HG02759 (cell line): ENCODE measurements around the gene VSIR.
A peak's percentile ranks its signal among the peaks of the same experiment; 100 is the strongest.

Source experiments
- ATAC-seq: cut with Tn5 transposase; IDR thresholded peaks from one replicate; pipeline ENCODE4 v1.9.1; 2021; ENCODE audit warnings: mild to moderate bottlenecking, moderate library complexity; ENCODE audit not compliant: unreplicated experiment

The VSIR gene

DNA sequence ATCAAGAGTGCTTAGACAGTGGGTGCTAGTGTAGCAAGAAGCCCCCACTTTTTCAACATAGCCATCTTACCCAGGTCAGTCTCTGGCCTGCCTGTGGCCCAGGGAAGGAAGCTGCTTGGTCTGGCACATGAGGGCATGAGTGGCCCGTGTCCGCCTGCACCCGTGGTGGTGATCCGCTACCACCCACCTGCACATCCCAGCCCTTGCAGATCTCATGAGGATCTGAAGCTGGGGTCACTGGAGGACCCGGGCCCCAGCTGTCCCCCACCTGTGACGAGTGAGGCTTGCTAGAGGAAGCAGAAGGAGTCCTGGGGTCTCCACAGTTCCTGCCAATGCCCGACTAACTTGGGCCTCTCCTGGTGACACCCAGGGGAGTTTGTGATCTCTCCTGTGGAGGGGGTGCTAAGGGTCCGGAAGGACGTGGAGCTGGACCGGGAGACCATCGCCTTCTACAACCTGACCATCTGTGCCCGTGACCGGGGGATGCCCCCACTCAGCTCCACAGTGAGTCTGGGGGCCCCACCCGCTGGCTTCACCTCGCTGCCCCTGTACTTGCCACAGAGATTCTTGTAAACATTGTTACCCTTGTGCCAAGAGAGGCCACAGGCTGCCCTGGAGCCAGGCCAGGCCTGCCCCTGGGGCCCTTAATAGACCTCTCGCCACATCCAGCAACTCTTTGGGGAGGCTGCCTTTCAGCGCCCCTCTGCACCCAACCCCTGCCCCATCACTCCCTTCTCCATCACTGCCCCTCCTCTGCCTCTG lies 10.8 kb upstream of the VSIR start:
- ATAC-seq, result no peak

GRCh38 chr10:71782917-71783490 lies 9.7 kb upstream of the VSIR start:
- ATAC-seq, result no peak

GRCh38 chr10:71782221-71782916 lies 9.0 kb upstream of the VSIR start:
- ATAC-seq, result no peak

DNA sequence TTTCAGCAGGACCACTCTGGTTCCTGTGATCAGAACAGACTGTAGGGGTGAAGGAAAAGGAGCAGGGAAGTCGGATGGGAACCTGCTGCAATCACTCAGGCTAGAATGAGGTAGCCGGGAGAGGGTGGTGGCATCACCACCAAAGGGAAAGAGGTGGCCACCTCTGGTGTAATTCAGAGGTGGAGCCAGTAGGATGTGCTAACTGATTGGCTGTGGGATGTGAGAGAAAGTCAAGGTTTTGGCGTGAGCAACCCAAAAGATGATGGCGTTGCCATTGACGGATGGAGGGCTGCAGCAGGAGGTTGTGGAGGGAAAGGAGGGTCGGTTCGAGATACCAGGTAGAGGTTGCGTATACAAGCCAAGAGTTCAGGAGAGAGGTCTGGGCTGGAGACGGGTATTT lies 7.4 kb upstream of the VSIR start:
- ATAC-seq, result no peak

DNA sequence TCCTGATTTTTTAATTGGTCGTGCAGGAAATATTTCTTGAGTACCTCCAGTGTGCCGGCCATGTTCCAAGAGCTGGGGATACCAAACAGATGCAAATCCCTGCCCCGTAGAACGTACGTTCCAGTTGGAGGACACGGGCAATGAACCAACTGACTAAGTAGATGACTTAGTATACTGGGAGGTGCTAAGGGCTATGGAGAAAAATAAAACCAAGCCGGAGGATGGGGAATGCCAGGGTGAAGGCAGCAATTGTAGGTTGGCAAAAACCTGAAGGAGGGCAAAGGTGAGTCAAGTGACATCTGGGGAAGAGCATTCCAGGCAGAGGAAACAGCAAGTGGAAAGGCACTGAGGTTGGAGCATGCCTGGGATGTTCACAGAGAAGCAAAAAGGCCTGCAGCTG lies 6.8 kb upstream of the VSIR start:
- no peak for ATAC-seq

GRCh38 chr10:71779641-71780040 lies 6.3 kb upstream of the VSIR start:
- ATAC-seq, result no peak

DNA sequence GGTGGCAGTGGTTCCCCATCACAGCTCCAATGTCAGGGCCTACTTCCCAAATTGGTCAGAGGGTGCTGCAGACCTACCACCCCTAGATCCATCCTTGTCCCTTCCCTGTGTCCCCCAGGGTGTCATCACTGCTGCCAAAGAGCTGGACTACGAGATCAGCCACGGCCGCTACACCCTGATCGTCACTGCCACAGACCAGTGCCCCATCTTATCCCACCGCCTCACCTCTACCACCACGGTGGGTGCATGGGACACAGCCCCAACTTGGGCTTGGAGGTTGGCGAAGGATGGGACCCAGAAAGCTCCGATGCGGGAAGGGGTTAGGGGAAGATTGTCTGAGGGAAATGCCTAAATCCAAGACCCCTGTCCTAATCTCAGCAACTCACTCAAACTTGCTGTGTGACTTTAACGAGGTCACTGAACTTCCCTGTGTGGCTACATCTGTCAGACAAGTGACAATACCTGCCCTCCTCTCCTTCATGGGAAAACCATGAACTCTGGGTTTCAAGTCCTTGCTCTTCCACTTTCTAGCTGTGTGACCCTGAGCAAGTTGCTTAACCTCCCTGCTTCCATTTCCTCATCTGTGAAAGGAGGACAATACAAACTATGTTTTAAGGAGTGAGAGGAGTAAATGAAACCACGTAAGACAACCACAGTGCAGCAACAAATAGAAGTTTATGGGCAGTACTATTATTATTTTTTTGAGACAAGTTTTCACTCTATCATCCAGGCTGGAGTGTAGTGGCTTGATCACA lies 4.9 kb upstream of the VSIR start:
- ATAC-seq, result no peak

DNA sequence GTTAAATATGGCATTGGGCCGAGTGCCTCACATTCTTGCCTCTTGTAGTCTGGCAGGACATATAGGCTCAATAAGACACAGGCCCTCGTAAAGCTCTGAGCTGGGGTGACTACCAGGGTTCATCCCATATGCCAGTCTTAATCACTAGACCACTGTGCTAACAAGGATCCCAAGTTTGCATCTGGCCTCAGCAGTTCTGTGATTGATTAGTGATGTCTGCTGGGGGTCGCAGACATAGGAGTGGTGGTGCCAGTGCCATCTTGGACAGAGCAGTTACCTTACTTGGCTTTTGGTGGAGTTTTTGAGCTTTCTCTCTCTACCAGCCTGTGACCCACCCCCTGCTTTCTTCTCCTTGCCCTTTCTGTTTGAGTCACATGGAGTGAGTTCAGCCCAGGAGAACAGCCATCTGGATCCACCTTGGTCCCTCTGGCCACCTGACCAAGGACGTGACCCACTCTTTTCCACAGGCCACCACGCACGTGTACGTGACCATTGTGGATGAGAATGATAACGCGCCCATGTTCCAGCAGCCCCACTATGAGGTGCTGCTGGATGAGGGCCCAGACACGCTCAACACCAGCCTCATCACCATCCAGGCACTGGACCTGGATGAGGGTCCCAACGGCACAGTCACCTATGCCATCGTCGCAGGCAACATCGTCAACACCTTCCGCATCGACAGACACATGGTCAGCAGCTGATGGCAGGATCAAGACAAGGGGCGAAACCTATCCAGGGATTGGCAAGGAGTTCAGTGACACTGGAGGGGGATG lies 4.1 kb upstream of the VSIR start:
- ATAC-seq, result no peak

GRCh38 chr10:71776481-71776925 lies 3.2 kb upstream of the VSIR start:
- no peak for ATAC-seq

DNA sequence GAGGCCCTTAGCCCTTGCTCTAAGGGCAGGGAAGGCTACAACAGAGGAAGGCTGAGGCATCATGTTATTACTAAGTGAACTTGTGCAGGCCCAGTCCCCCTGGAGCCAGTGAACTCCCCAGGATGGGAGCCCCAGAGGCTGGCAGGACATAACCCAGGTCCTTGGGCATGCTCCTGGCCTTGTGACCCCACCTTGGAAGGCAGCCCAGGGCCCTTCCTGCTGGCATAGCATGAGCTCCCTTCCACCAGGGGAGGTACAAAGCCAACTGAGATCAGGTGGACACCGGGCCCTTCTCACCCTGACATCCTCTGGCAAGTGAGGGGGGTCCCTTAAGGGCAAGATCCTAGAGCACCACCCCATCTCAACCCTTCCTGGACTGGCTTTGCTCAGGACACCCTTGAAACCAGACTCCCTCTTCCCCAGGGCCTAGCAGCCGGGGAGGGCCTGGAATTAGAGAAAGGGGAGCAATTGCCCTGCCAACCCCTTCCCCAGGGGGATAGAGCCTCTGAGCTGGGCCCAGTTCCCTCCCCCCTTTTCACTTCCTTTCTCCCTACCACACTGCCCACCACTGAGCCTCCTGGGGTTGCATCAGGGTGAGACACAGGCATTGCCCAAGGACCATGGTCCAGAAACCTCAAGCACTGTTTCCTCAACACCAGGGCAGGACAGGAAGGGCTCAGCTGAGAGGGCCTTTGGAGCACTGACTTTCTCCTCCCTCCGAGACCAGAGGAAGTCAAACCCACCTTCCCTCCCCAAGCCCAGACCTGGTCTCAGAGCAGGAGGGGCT lies 1.8 kb upstream of the VSIR start:
- no peak for ATAC-seq

- ATAC-seq, result no peak
Measured at GRCh38 chr10:71772832-71773220, 494 bp downstream of the VSIR start.

DNA sequence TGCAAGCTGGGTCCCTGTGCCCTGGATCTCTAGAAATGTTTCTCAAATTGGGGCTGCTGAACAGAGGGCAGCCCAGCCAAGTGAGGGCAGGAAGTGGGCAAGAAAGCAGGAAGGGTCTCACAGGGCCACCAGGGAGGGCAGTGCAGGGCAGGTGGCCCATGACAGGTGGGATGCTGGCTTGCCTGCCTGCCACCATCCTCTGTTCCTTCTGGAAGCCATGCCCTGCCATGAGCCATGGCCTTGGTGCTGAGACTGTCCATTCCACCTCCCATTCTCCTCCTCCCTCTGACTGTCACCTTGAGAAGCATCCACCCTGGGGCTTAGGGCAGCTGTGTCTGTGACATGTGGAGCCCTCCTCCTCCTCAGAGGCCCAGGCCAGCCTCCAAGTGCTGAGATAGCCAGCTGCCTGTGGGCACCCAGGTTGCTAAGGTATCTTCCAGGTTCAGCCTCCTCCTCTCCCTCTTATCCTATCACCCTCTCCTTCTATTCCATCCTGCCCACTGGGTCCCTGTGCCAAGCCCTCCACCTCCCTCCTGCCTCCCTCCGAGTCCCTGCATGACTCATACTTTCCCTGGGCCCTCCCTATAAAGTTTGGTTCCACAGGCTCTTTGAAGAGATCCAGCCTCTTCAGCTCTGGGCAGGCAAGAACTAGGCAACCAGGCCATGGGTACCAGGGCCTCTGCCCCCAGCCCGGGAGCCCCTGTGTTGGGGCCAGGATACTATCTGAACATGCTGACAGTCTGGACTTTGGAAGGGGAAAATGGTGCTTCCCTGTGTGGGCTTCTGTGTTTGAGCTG lies 1.3 kb downstream of the VSIR start:
- no peak for ATAC-seq

GRCh38 chr10:71771204-71771603 lies 2.1 kb downstream of the VSIR start:
- no peak for ATAC-seq

DNA sequence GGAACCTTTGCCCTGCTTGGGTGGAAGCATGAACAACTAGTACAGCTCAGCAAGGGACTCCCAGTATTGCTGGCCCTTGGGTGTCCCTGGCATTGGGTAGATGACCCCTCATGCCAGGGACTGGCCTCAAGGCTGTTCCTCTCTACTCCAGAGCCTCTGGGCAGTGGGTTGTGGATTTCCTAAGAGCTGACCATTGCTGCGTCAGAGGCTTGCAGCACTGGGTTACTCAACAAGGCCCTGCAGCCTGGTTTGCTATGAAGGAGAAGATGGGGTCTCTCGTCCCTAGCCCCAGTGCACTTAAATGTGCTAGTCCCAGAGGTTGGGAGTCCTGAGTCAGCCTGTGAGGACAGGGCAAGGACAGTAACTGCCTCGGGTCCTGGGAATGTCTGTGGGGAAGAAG lies 2.5 kb downstream of the VSIR start:
- no peak for ATAC-seq

GRCh38 chr10:71770255-71770654 lies 3.1 kb downstream of the VSIR start:
- ATAC-seq, result no peak

DNA sequence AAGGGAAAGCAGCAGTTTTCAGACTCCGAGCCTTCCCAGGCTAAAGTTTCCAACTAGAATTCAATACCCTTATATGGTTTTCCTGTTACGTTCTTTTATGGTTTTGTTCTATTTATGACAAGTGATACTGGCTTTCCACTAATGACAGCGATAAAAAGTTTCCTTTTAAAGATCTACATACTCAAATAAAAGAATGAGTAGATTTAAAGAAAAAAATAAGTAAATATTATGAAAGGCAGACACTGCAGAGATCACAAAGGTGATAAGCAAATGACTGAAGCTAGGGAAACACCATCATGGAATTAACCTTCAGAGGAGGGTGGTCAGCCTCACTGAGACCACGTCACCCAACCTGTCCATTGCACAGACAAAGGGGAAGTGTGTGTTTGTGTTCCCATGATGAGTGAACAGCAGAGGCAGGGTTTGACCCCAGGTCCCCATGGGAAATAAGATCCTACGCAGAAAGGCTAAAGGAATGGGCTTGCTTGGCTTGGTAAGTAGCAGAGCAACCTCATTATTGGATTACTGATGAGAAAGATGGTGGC lies 4.0 kb downstream of the VSIR start:
- ATAC-seq, result peak; percentile 0

DNA sequence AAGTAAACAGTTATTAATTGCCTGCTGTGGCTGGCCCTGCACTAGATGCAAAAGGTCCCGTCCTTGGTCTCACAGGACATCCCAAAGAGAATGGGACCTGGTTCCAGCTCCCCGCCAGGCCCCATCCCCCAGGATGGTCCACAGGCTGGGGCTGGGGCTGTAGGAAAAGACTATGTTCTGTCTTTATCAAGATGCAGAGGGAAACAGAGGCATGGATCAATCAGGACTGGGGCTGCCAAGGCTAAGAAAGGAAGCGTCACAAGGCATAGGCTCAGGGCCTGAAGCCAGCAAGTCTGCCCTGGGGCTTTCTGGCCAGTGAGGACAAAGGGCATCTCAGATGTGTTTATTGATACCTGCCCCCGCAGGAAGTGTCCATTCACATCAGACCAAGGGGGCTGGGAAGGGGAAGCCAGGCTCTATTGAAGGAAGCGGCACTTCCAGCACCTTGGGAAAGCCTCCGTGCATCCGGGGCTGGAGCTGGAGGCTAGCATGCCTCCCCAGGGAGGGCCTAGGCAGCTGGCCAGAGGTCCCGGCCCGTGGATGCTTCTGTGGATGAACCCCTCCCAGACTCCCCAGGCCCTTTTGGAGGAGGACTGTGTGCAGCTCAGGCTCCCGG lies 5.8 kb downstream of the VSIR start:
- no peak for ATAC-seq

GRCh38 chr10:71766717-71767419 lies 6.5 kb downstream of the VSIR start:
- peak; percentile 29 for ATAC-seq
